K562 (cell line): Measurements from ENCODE around the gene TGFBR3L. TPM values are rescaled to one million over a fixed set of nuclear protein-coding genes. Genes with fewer than 3 reads are reported as not detected.

ENCODE experiments used
- BMI1 ChIP-seq: fragments of 150-350 bp; IDR thresholded peaks from 2 replicates; pipeline ENCODE4 v1.6.1; 2014; ENCODE audit warnings: low read length
- CAMTA2 ChIP-seq: fragments of 250-450 bp; sonication (Bioruptor Pico); conservative IDR thresholded peaks from 2 replicates; pipeline ENCODE4 v1.5.1; 2022
- CBFA2T3 ChIP-seq: fragments of 450-650 bp; IDR thresholded peaks from 2 replicates; pipeline ENCODE4 v1.6.1; 2017
- CBX5 ChIP-seq: IDR thresholded peaks from 2 replicates; pipeline ENCODE4 v1.6.1; 2014; ENCODE audit warnings: low read depth, borderline replicate concordance
- CREB1 ChIP-seq, 2 experiments: sonication (generic) in 1 of 2; formaldehyde crosslinking in 1 of 2; IDR thresholded peaks; 2 replicates each; pipeline versions ENCODE4 v1.6.1 to v1.8.0; 2012 to 2022; ENCODE audit warnings: inconsistent platforms in 1 of 2, mild to moderate bottlenecking in 1 of 2, missing genetic modification reagents in 1 of 2, moderate library complexity in 1 of 2
- HDAC1 ChIP-seq, 2 experiments: fragments of 450-650 bp; IDR thresholded peaks; 2 replicates each; pipeline ENCODE4 v1.6.1; 2016 to 2017; ENCODE audit warnings: inconsistent platforms in 1 of 2, mild to moderate bottlenecking in 1 of 2, moderate library complexity in 1 of 2
- HMBOX1 ChIP-seq: sonication (generic); IDR thresholded peaks from 2 replicates; pipeline ENCODE4 v1.6.1; 2016
- ID3 ChIP-seq, 2 experiments: fragments of 250-450 bp in 1 of 2; fragments of 450-650 bp in 1 of 2; sonication (Bioruptor Pico) in 1 of 2; IDR thresholded peaks; 2 replicates each; pipeline versions ENCODE4 v1.6.1 to v1.8.0; 2016 to 2021; ENCODE audit warnings: mild to moderate bottlenecking in 2 of 2, moderate library complexity in 2 of 2, missing compliant biosample characterization in 1 of 2, missing genetic modification characterization in 1 of 2
- IRF2 ChIP-seq: sonication (generic); formaldehyde crosslinking; IDR thresholded peaks from 2 replicates; pipeline ENCODE4 v1.8.1; 2022; ENCODE audit warnings: mild to moderate bottlenecking, missing genetic modification reagents
- POLR2G ChIP-seq: fragments of 200-400 bp; formaldehyde crosslinking; IDR thresholded peaks from 2 replicates; pipeline ENCODE4 v1.6.1; 2017; ENCODE audit warnings: low read depth, mild to moderate bottlenecking, antibody characterized with exemption, low read length, moderate library complexity
- PURB ChIP-seq: sonication (generic); formaldehyde crosslinking; IDR thresholded peaks from 2 replicates; pipeline ENCODE4 v1.9.0; 2021; ENCODE audit warnings: low read depth, mild to moderate bottlenecking, missing genetic modification reagents
- SAFB2 ChIP-seq: fragments of 200-400 bp; formaldehyde crosslinking; IDR thresholded peaks from 2 replicates; pipeline ENCODE4 v1.6.1; 2018; ENCODE audit warnings: borderline replicate concordance, low read length, low read depth, moderate library complexity; ENCODE audit not compliant: severe bottlenecking
- SIRT6 ChIP-seq: IDR thresholded peaks from one replicate; pipeline ENCODE4 v1.6.1; 2012; ENCODE audit warnings: low read depth, mild to moderate bottlenecking, control low read depth, inconsistent platforms, low read length, moderate library complexity
- SREBF2 ChIP-seq: sonication (generic); formaldehyde crosslinking; IDR thresholded peaks from 2 replicates; pipeline ENCODE4 v1.4.0; 2020; ENCODE audit warnings: mild to moderate bottlenecking, missing genetic modification reagents
- TBP ChIP-seq: optimal IDR thresholded peaks from 2 replicates; pipeline ENCODE3; 2011; ENCODE audit warnings: low read depth, low read length, improper control_type of control experiment
- ZEB2 ChIP-seq: fragments of 450-650 bp; IDR thresholded peaks from 2 replicates; pipeline ENCODE4 v1.6.1; 2016
- ZNF121 ChIP-seq: sonication (generic); formaldehyde crosslinking; conservative IDR thresholded peaks from 2 replicates; pipeline ENCODE4 v1.8.0; 2022; ENCODE audit warnings: missing genetic modification reagents
- ZNF23 ChIP-seq: fragments of 250-450 bp; sonication (Bioruptor Pico); IDR thresholded peaks from 2 replicates; pipeline ENCODE4 v1.4.0; 2020; ENCODE audit warnings: mild to moderate bottlenecking
- ZNF79 ChIP-seq: fragments of 250-450 bp; sonication (Bioruptor Pico); IDR thresholded peaks from 2 replicates; pipeline ENCODE4 v1.4.0; 2020; ENCODE audit warnings: low read depth, mild to moderate bottlenecking, moderate library complexity
- polyA plus RNA-seq, 8 experiments: library from polyadenylated mRNA; depleted of rRNA in 4 of 8; stranded (reverse) in 5 of 8; unstranded in 3 of 8; fragments of >200 nt; fragmentation: Nextera tagmentation in 2 of 8; fragmentation: Illumina TruSeq in 1 of 8; extraction: Ambion mirVana in 2 of 8; extraction: Trizol in 1 of 8; gene quantifications; 2 replicates each; pipeline versions ENCODE4 v1.2.1 to v1.2.3, GENCODE V29; 2011 to 2014; ENCODE audit warnings: inconsistent platforms in 1 of 8, missing spikeins in 1 of 8
- total RNA-seq, 7 experiments: library from RNA; depleted of rRNA in 6 of 7; stranded (reverse); fragments of >200 nt in 6 of 7; fragmentation: Illumina TruSeq in 2 of 7; extraction: Trizol in 2 of 7; gene quantifications; 2 replicates each; pipeline versions ENCODE4 v1.2.1 to v1.2.3, GENCODE V29; 2011 to 2021; ENCODE audit warnings: low replicate concordance in 1 of 7
- TF ChIP-seq, protein P1 (sequence below), 2 experiments: IDR thresholded peaks in 1 of 2; conservative IDR thresholded peaks in 1 of 2; 2 replicates each; pipeline ENCODE4 v1.6.1; 2016; ENCODE audit warnings: low read depth in 2 of 2, mild to moderate bottlenecking in 1 of 2, missing compliant biosample characterization in 1 of 2, missing genetic modification characterization in 1 of 2, moderate library complexity in 1 of 2
- TF ChIP-seq, protein P2 (sequence below), 2 experiments: IDR thresholded peaks; 2 replicates each; pipeline ENCODE4 v1.6.1; 2012; ENCODE audit warnings: improper control_type of control experiment in 2 of 2, low read depth in 2 of 2, low read length in 2 of 2, borderline replicate concordance in 1 of 2

TGFBR3L gene
- total and polyA plus RNA-seq, 9 of the 15 experiments (the other 6 are each of a cell fraction or from before 2014, with no cell fraction given) = not detected

DNA sequence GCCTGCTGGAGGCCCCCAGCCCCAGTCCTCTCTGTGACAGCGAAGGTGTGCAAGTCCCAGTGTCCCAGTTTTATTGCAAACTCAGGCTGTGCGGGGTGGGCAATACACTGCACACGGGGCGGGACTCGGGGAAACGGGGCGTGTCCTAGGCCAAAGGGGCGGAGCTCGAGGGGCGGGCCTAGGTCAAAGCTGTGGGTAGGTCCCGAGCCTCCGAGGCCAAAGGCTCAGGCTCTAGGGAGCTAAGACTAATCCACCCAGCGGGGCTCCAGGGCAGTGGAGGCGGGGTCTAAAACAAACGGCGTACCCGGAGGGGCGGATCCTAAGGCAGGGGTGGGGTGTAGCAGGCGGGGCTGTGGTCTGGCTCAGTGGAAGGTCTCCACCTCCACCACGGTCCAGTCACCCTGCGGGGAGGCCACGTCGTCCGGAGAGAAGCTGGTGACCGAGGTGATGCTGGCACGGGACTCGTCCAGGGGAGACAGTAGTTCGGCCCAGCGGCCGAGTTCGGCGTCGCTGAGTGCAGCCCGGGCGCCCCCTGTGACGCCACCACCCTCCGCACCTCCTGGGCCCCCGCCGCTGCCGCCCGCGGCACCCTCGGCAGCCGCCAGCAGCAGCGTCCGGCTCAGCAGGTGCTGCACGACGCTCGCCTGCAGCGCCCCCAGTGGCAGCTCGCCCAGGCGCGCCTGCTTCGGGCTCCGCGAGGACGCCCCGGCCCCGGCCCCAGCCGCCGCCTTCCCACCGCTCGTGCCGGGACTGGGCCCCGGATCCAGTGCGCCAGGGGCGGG, 45.8 kb upstream of the TGFBR3L start (continued):
- no peak for TF ChIP-seq SREBF2 (CRISPR knock-in tag)
- TF ChIP-seq TBP = peak; percentile 74
- TF ChIP-seq ZNF79 (CRISPR knock-in tag) = no peak
- TF ChIP-seq HMBOX1 = 0 out of 2 replicates have a peak, but pooled peaks have one; percentile 47
- no peak for TF ChIP-seq BMI1
- no peak for TF ChIP-seq ZNF23 (CRISPR knock-in tag)
- TF ChIP-seq, protein P1, sequence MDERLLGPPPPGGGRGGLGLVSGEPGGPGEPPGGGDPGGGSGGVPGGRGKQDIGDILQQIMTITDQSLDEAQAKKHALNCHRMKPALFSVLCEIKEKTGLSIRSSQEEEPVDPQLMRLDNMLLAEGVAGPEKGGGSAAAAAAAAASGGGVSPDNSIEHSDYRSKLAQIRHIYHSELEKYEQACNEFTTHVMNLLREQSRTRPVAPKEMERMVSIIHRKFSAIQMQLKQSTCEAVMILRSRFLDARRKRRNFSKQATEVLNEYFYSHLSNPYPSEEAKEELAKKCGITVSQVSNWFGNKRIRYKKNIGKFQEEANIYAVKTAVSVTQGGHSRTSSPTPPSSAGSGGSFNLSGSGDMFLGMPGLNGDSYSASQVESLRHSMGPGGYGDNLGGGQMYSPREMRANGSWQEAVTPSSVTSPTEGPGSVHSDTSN (CRISPR knock-in tag; IDR thresholded peaks at IDR 0.05; ENCODE audit: low read depth) = no peak
- TF ChIP-seq, protein P1 (tag; conservative IDR thresholded peaks at IDR 0.05; ENCODE audit: low read depth) = no peak
- TF ChIP-seq POLR2G = peak; percentile 67
- no peak for TF ChIP-seq IRF2
- TF ChIP-seq, protein P2, sequence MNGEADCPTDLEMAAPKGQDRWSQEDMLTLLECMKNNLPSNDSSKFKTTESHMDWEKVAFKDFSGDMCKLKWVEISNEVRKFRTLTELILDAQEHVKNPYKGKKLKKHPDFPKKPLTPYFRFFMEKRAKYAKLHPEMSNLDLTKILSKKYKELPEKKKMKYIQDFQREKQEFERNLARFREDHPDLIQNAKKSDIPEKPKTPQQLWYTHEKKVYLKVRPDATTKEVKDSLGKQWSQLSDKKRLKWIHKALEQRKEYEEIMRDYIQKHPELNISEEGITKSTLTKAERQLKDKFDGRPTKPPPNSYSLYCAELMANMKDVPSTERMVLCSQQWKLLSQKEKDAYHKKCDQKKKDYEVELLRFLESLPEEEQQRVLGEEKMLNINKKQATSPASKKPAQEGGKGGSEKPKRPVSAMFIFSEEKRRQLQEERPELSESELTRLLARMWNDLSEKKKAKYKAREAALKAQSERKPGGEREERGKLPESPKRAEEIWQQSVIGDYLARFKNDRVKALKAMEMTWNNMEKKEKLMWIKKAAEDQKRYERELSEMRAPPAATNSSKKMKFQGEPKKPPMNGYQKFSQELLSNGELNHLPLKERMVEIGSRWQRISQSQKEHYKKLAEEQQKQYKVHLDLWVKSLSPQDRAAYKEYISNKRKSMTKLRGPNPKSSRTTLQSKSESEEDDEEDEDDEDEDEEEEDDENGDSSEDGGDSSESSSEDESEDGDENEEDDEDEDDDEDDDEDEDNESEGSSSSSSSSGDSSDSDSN (IDR thresholded peaks at IDR 0.05; ENCODE audit: borderline replicate concordance in 1 of 2, low read depth in 2 of 2, low read length in 2 of 2) = peak; percentile 82 to 94; a peak in 3 of 4 replicates
- TF ChIP-seq SAFB2 = no peak
- no peak for TF ChIP-seq ID3 (CRISPR knock-in tag; IDR thresholded peaks at IDR 0.05)
- peak; percentile 82 for TF ChIP-seq ID3 (tag; IDR thresholded peaks at IDR 0.05)
- TF ChIP-seq HDAC1 (IDR thresholded peaks at IDR 0.05) = no peak; a peak in 1 of 4 replicates
- peak; percentile 59; the same call in 1 of the 2 replicates for TF ChIP-seq ZEB2
- TF ChIP-seq CBFA2T3 = no peak
- TF ChIP-seq CAMTA2 (CRISPR knock-in tag) = no peak
- TF ChIP-seq SIRT6 = no peak
- TF ChIP-seq CBX5 = peak; percentile 9; the same call in 1 of the 2 replicates
- no peak for TF ChIP-seq PURB (CRISPR knock-in tag)
- no peak for TF ChIP-seq ZNF121 (CRISPR knock-in tag)
- no peak; the same call in 1 of the 2 replicates for TF ChIP-seq CREB1 (IDR thresholded peaks at IDR 0.05)
- peak; percentile 82 for TF ChIP-seq CREB1 (CRISPR knock-in tag; IDR thresholded peaks at IDR 0.05)
